IPS-NIHi7 (cell line): ENCODE results near the gene IHH.

Experiments used
- DNase-seq: peaks from one replicate; pipeline ENCODE4 v3.0.0; 2012; ENCODE audit warnings: mixed read lengths; ENCODE audit errors: extremely low spot score

IHH gene

GRCh38 chr2:219041252-219041651 lies 19.5 kb downstream of the IHH start, which contains the start of gene CFAP65:
Gene CFAP65 (minus strand): TSS chr2:219041516. CDS start chr2:219039048, 2,468 bp downstream.
- peak; percentile 79 for DNase-seq

DNA sequence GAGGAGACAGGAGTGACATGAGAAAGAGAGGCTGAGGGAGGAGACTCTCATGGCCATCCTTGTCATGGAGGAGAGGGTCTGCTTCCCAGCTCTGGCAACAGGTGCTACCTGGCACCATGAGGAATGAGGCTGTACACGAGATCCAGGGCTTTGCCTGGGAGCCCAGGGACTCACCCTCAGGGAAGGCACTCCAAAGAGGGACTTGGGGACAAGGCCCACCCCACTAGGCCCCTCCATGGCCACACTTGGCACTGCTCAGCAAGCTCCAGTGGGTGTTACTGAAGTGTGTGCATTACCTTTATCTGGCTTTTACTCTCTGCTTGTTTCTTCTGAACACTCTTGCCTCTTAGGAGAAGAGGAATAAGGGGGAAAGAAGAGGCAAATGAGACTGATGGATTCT lies 22.1 kb downstream of the IHH start:
- DNase-seq, result no peak

DNA sequence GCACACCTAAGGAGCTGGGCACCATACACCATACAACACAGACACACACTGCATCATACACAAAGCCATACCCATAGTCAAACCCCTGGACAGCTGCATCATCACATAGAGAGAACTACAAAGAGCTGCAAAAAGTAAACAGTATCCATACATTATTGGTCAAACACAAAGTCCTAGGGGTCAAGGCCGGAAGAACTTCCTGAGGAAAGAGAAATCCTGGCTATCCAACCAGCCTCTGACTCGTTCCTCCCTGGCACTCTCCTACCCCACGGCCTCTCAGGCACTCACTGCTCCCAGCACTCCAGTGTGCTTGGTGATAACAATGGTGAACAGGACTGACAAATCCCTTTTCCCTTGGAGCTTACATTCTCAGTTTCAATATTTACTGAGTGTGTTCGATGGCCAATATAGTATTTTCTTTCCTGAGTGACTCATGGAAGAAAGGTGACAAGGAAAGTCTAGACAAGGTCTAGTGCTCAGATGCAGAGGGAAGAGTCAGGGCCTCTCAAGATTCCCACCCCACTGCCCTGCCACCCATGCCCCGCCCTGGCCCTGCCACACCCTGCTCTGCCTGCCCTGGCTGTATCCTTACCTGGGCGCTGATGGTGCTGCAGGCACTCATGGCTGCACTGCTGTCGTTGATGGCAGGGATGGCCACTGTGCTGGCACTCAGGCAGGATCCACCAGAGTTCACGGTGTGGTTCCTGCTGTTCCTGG lies 22.8 kb downstream of the IHH start:
- no peak for DNase-seq

DNA sequence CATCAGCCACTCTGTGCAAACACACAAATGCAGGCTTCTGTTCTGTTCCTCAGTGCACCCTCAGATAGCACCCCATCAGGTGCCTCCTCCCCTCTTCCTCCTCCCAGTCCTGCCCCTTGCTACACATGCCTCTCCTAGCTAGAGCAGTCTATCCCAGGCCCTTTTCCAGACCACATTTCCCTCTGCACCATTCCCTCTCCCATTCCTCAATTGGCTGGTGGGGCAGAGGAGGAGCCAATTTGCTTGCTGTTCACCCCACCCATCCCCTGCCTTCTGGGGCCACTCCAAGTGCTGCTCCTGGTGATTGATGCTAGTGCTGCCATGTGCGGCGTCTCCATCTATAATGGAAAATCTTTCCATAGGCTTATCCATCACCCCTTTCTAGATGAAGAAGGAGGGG lies 24.8 kb downstream of the IHH start:
- DNase-seq, result no peak

DNA sequence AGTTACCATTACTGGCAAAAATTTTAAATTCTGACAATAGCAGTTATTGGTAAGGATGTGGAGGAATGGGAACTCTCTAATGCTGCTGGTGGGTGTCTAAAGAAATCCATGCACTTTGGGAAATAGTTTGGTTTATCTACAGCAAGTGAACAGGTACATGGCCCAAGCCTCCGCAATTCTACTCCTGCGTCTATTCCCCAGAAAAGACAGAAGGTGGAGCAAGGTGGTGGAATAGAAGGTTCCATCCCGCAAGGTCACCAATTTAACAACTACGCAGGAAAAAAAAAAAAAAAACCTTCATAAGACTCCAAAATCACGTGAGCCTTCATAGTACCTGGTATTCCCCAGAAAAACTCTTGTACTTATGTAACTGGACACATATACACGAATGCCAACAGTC lies 25.9 kb downstream of the IHH start:
- DNase-seq, result no peak

GRCh38 chr2:219032051-219032745 lies 28.5 kb downstream of the IHH start:
- DNase-seq, result no peak

DNA sequence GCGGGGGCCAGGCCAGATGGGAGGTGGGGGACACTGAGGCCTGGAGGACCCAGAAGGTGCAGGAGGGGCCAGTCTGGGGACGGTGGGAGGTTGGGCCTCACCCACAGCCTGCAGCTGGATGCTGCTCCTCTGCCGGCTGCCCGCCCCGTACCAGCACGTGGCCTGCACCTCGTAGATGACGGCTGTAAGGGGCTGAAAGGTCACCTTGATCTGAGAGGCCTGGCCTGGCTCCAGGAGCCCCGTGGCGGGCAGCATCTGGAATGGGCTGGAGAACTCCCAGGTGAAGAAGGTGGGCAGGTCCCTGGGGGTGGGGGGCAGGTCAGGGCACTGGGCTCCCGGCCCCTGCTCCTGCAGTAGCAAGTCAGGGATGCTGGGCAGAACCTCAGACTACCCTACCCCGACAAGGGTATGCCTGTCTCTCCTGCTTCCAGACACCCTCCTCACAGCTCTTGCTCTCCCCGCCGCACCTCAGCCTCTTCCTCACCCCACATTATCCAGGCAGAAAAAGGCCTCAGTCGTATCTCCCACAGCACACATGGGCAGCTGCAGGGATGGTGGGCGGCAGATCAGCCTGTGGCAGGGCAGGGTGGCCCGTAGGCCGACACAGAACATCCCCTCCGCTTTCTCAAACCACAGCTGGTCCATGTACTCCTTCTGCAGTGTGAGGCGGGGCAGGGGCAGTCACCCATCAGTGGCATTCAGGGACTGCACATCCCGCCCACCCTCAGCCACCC lies 29.5 kb downstream of the IHH start:
- DNase-seq, result no peak

DNA sequence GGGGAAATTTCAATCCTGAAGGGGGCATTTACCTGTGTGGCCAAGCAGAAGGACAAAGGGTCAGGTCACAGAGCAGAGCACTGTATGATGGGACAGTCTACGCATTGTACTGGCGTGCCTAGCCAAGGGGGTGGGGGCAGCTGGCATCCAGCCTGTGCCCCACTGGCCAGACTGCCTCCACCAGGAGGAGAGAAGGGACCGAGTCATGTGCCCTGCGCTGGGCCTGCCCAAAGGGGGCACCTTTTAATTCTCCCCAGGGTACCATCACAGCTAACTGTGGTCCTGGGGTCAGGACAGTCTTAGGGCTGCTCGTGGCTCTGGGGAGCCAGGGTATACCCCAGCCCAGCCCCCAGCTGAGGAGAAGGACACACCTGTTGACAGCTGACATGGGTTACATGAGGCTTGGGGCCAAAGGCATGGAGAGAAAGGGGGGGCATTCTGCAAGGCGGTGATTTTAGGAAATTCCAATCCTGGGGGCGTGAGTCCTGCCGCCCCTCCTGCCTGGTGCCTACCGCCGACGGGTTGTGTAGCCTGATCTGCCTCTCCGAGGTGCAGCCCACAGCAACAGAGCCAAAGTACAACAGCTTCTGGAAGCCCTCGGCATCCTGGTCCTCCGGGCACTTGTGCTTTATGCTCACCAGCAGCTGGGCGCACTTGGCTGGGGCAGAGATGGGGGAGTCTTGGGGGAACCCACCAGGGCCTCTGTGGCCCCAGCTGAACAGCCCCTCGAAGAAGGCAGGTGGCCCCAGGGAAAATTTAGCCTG lies 30.4 kb downstream of the IHH start:
- DNase-seq, result no peak

GRCh38 chr2:219029829-219030165 lies 30.9 kb downstream of the IHH start:
- peak; percentile 93 for DNase-seq

DNA sequence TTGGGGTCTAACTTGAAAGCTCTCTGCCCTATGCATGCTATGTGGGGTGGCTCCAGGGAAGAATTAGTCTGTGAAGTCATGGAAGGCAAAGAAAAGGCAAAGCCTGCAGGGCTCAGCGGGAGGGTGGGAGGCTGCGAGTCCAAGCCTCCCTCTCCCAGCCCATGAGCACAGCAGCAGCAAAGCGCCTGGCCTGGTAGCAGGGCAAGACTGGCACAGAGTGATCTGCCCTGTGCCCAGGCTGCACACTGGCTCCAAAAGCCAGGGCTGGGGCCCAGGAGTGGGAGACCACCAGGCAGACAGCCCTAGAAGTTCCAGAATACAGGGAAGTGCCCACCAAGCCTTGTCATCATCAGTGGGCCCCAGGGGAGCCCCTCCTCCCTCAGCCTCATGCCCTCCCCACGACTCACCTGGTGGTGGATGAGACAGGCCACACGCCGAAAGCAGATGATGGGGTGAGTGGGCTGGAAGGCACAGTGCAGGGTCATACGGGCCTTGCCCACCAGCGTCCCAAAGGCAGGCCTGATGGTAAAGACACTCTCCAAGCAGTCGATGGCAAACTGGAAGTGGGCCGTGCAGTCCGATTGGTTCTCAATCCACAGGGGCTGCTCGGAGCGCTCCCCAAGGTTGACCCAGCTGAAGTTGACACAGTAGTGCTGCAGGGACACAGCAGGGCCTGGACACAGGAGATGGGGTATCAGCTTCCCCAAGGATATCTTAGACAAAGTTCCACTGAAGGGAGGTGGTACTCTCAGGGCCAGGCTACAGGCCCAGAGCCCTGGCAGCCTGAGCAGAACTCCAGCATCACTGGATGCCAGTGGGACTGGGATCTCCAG lies 31.5 kb downstream of the IHH start:
- DNase-seq, result no peak

GRCh38 chr2:219028141-219028540 lies 32.6 kb downstream of the IHH start:
- DNase-seq, result no peak

GRCh38 chr2:219027511-219028055 lies 33.1 kb downstream of the IHH start:
- no peak for DNase-seq

GRCh38 chr2:219026946-219027345 lies 33.8 kb downstream of the IHH start:
- no peak for DNase-seq

GRCh38 chr2:219025637-219026585 lies 34.8 kb downstream of the IHH start:
- DNase-seq, result no peak

DNA sequence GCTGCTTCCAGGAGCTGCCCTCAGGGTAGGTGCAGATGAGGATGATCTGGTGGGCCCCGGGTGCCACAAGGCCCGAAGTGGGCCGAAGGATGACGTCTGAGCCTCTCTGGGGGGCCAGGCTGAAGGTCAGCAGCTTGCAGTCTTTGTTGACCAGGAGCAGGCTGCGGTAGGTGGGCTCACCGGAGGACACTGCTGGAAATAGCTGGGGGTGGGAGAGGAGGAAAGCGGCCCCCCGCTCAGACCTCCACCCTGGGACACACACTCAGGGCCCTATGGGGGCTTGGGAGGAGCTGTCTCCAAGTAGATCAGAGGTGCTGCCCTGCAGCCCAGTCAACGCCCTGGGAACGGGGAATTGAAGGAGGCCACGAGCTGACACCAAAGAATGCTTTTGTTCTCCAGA lies 36.7 kb downstream of the IHH start:
- DNase-seq, result no peak

GRCh38 chr2:219023045-219023605 lies 37.6 kb downstream of the IHH start:
- no peak for DNase-seq

DNA sequence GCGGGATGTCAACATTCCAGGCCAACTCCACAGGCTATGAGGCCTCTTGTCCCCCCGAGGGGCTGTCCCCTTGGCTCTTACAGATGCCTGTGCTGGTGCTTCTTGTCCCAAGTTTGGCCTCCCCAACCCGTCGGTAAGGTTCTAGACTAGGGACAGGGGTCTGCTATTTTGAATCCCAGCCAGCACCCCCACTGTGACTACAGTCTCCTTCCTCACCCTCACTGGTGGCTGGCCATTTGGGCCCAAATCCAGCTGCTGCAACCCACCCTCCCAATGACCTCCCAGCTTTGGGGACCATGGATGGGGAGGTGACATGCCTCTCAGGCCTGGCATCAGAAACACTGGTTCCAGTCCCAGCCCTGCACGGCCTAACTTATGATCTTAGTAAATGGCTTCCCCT lies 38.1 kb downstream of the IHH start:
- DNase-seq, result no peak

DNA sequence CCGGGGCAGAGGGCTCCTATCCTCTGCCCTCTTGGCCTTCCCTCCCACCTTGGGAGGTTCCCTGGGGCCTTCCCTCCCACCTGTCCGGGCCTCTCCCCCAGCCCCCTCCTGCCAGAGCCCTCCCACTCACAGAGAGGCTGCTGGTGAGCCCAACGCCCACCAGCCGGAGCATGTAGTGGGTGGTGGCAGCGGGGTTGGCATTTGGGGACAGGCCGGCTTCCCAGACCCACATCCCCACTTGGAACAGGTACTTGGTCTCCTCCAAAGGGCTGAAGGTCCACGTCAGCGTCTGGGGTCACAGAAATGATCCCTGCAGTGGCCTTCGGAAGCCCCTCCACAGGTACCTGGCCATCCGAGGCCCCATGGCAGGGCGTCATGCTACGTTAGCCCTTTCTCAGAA lies 38.7 kb downstream of the IHH start:
- DNase-seq, result no peak

GRCh38 chr2:219021591-219021990 lies 39.1 kb downstream of the IHH start:
- DNase-seq, result no peak
